Keratinocyte (primary cell): ENCODE measurements around the gene CCR8. TPM values are rescaled to one million over a fixed set of nuclear protein-coding genes. Genes with fewer than 3 reads are reported as not detected.

ENCODE experiments used
- DNase-seq: peaks from one replicate; pipeline ENCODE4 v3.0.0-alpha.2; 2011; ENCODE audit warnings: low read depth, missing footprints, low spot score
- FAIRE-seq: peaks from 2 replicates; lab custom pipeline; 2011; peaks lifted over from hg19 to GRCh38; lab: Jason Lieb, UNC
- H2AFZ ChIP-seq: 2 replicates; pipeline ENCODE4 v1.6.0; 2012; ENCODE audit warnings: low read length, control low read depth, inconsistent platforms; ENCODE audit not compliant: control insufficient read depth
- H3K27ac ChIP-seq: 2 replicates; pipeline ENCODE4 v1.5.1; 2011; ENCODE audit warnings: low read length; ENCODE audit not compliant: control insufficient read depth, insufficient read depth
- H3K27me3 ChIP-seq: 3 replicates; pipeline ENCODE4 v1.6.0; 2011; ENCODE audit warnings: low read length; ENCODE audit not compliant: control insufficient read depth, insufficient read depth; ENCODE audit errors: extremely low read depth
- H3K36me3 ChIP-seq, 2 experiments: 2 replicates in 1 of 2; 3 replicates in 1 of 2; pipeline ENCODE4 v1.5.1; 2011; ENCODE audit warnings: low read length in 2 of 2, mild to moderate bottlenecking in 1 of 2; ENCODE audit not compliant: control insufficient read depth in 2 of 2, insufficient read depth in 2 of 2; ENCODE audit errors: extremely low read depth in 1 of 2
- H3K4me1 ChIP-seq: 3 replicates; pipeline ENCODE4 v1.5.1; 2011; ENCODE audit warnings: low read length; ENCODE audit not compliant: control insufficient read depth, insufficient read depth; ENCODE audit errors: extremely low read depth
- H3K4me2 ChIP-seq: 3 replicates; pipeline ENCODE4 v1.6.0; 2011; ENCODE audit warnings: low read depth, low read length; ENCODE audit not compliant: control insufficient read depth, insufficient read depth; ENCODE audit errors: extremely low read depth
- H3K4me3 ChIP-seq, 3 experiments: fragments of 200-600 bp in 1 of 3; sonication (generic) in 1 of 3; 2 replicates in 2 of 3; 3 replicates in 1 of 3; pipeline ENCODE4 v1.5.1; 2011 to 2016; ENCODE audit warnings: low read length in 3 of 3, mild to moderate bottlenecking in 3 of 3, control low read depth in 2 of 3, inconsistent platforms in 1 of 3, low read depth in 1 of 3, mixed read lengths in 1 of 3, mixed run types in 1 of 3, moderate library complexity in 1 of 3; ENCODE audit not compliant: control insufficient read depth in 2 of 3, insufficient read depth in 2 of 3; ENCODE audit errors: extremely low read depth in 1 of 3
- H3K79me2 ChIP-seq: 2 replicates; pipeline ENCODE4 v1.6.0; 2012; ENCODE audit warnings: low read length; ENCODE audit not compliant: control insufficient read depth, insufficient read depth
- H3K9ac ChIP-seq: 3 replicates; pipeline ENCODE4 v1.6.0; 2011; ENCODE audit warnings: low read length; ENCODE audit not compliant: control insufficient read depth, insufficient read depth; ENCODE audit errors: extremely low read depth
- H3K9me1 ChIP-seq: 3 replicates; pipeline ENCODE4 v1.6.0; 2011; ENCODE audit warnings: low read length; ENCODE audit not compliant: control insufficient read depth, insufficient read depth; ENCODE audit errors: extremely low read depth
- H3K9me3 ChIP-seq: 2 replicates; pipeline ENCODE4 v1.5.1; 2012; ENCODE audit warnings: low read depth, low read length; ENCODE audit not compliant: control insufficient read depth
- H4K20me1 ChIP-seq: 3 replicates; pipeline ENCODE4 v1.6.0; 2011; ENCODE audit warnings: low read length; ENCODE audit not compliant: control insufficient read depth, insufficient read depth; ENCODE audit errors: extremely low read depth
- EZH2 ChIP-seq: IDR thresholded peaks from one replicate; pipeline ENCODE4 v1.6.1; 2012; ENCODE audit warnings: inconsistent platforms, mild to moderate bottlenecking, low read length, moderate library complexity
- dilution Hi-C: fragments of 300-500 bp; cut with MboI; formaldehyde crosslinking; loops from one replicate; pipeline ENCODE4 v1.7.0; 2020; ENCODE audit warnings: low sequenced_read_pairs; ENCODE audit not compliant: extremely low pct_ligation_motif_present
- polyA plus RNA-seq, 5 experiments: library from polyadenylated mRNA; depleted of rRNA in 3 of 5; stranded (reverse) in 3 of 5; stranded (forward) in 1 of 5; unstranded in 1 of 5; fragments of >200 nt; gene quantifications; 1 replicate in 1 of 5; 2 replicates in 3 of 5; 3 replicates in 1 of 5; pipeline versions ENCODE4 v1.2.1 to v1.2.3, GENCODE V29; 2011 to 2012; ENCODE audit warnings: missing spikeins in 2 of 5, low read depth in 1 of 5, low replicate concordance in 1 of 5
- TF ChIP-seq, protein P1 (sequence below), 3 experiments: IDR thresholded peaks in 1 of 3; conservative IDR thresholded peaks in 1 of 3; optimal IDR thresholded peaks in 1 of 3; 2 replicates in 2 of 3; 3 replicates in 1 of 3; pipeline versions ENCODE3 to v1.5.1; 2011; ENCODE audit warnings: low read length in 3 of 3, mild to moderate bottlenecking in 3 of 3, moderate library complexity in 2 of 3, control low read depth in 1 of 3, inconsistent platforms in 1 of 3; ENCODE audit not compliant: insufficient read depth in 2 of 3; ENCODE audit errors: extremely low read depth in 1 of 3

CCR8 gene
- polyA plus RNA-seq, 1 donor (not counting 4 experiments of a cell fraction or from before 2014, with no cell fraction given) = not detected

DNA sequence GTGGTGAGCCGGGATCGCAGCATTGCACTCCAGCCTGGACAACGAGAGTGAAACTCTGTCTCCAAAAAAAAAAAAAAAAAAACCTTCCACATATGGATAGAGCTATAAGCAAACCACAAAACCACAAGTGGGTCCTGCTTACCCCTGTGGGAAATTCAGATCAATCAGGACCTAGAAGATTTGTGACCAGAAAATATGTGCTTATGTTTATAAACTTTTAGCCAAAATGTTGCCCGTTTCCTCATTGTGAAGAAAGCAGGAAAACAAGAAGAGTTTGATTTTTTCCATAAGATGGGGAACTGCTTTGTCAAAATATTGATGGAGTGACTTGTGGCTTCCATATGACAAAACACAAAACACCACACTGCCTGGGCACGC lies 50.3 kb downstream of the CCR8 start:
- H3K79me2 ChIP-seq = peaks cover 9% of the 10 kb centered on the region
- DNase-seq (no peak), FAIRE-seq (no peak)
- dilution Hi-C loops = no loop called here
- no peak overlapping the region for H3K9ac ChIP-seq
- no peaks in the 10 kb centered on the region for H3K36me3 ChIP-seq
- H3K9me1 ChIP-seq = no peaks in the 10 kb centered on the region
- no peaks in the 10 kb centered on the region for H3K9me3 ChIP-seq
- no peak overlapping the region for H3K27ac ChIP-seq
- H3K4me3 ChIP-seq = no peak overlapping the region
- no peaks in the 10 kb centered on the region for H3K27me3 ChIP-seq
- no peaks in the 10 kb centered on the region for H4K20me1 ChIP-seq
- no peak overlapping the region for H2AFZ ChIP-seq
- TF ChIP-seq EZH2 = no peak
- TF ChIP-seq, protein P1, sequence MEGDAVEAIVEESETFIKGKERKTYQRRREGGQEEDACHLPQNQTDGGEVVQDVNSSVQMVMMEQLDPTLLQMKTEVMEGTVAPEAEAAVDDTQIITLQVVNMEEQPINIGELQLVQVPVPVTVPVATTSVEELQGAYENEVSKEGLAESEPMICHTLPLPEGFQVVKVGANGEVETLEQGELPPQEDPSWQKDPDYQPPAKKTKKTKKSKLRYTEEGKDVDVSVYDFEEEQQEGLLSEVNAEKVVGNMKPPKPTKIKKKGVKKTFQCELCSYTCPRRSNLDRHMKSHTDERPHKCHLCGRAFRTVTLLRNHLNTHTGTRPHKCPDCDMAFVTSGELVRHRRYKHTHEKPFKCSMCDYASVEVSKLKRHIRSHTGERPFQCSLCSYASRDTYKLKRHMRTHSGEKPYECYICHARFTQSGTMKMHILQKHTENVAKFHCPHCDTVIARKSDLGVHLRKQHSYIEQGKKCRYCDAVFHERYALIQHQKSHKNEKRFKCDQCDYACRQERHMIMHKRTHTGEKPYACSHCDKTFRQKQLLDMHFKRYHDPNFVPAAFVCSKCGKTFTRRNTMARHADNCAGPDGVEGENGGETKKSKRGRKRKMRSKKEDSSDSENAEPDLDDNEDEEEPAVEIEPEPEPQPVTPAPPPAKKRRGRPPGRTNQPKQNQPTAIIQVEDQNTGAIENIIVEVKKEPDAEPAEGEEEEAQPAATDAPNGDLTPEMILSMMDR (optimal IDR thresholded peaks at IDR 0.05 in 1 of 3, IDR thresholded peaks at IDR 0.05 in 1 of 3, conservative IDR thresholded peaks at IDR 0.05 in 1 of 3; ENCODE audit: extremely low read depth in 1 of 3, insufficient read depth in 2 of 3, low read length in 3 of 3) = no peak
- H3K4me2 ChIP-seq = no peak overlapping the region
- H3K4me1 ChIP-seq = peaks cover 8% of the 10 kb centered on the region

GRCh38 chr3:39381432-39381831 lies 51.9 kb downstream of the CCR8 start:
- Histone ChIP-seq H3K9me3 (no peaks in the 10 kb centered on the region), H3K27me3 (no peaks in the 10 kb centered on the region), H3K9ac (no peak overlapping the region), H3K4me1 (peaks cover 21% of the 10 kb centered on the region), H3K4me3 (no peak overlapping the region), H3K27ac (no peak overlapping the region), H3K9me1 (peaks cover 2% of the 10 kb centered on the region), H4K20me1 (peaks cover 9% of the 10 kb centered on the region), H2AFZ (no peak overlapping the region), H3K79me2 (peaks cover 25% of the 10 kb centered on the region), H3K4me2 (no peak overlapping the region), H3K36me3 (no peaks in the 10 kb centered on the region)
- DNase-seq (no peak), FAIRE-seq (no peak)
- dilution Hi-C loops = no loop called here
- TF ChIP-seq, protein P1 (optimal IDR thresholded peaks at IDR 0.05 in 1 of 3, IDR thresholded peaks at IDR 0.05 in 1 of 3, conservative IDR thresholded peaks at IDR 0.05 in 1 of 3; ENCODE audit: extremely low read depth in 1 of 3, insufficient read depth in 2 of 3, low read length in 3 of 3) = no peak
- TF ChIP-seq EZH2 = no peak

Other genes starting within 250 kb of the CCR8 start
- 38.4 to 58.8 TPM (median 43.7 TPM) in 3 replicates for gene GORASP1, start 222.1 kb upstream of the CCR8 start, polyA plus RNA-seq
- gene TTC21A, start 222.0 kb upstream of the CCR8 start, polyA plus RNA-seq = 1.1 to 2.4 TPM (median 1.3 TPM) in 3 replicates
- 4.0 to 5.4 TPM (median 5.4 TPM) in 3 replicates for gene CSRNP1, start 176.1 kb upstream of the CCR8 start, polyA plus RNA-seq
- not detected in 3 replicates for gene XIRP1, start 137.1 kb upstream of the CCR8 start, polyA plus RNA-seq
- gene CX3CR1, start 49.7 kb upstream of the CCR8 start, polyA plus RNA-seq = 0.05 TPM in 2 of 3 replicates, not detected in the other
- 35.6 to 40.2 TPM (median 36.1 TPM) in 3 replicates for gene SLC25A38, start 53.7 kb downstream of the CCR8 start, polyA plus RNA-seq
- gene RPSA, start 77.0 kb downstream of the CCR8 start, polyA plus RNA-seq = 3,074 to 3,749 TPM (median 3,195 TPM) in 3 replicates
- gene MOBP, start 138.0 kb downstream of the CCR8 start, polyA plus RNA-seq = not detected in 3 replicates